DOHH2 (cell line): ENCODE data around the gene AUTS2.

Experiments
- EZH2phosphoT487 ChIP-seq: fragments of 200-600 bp; sonication (generic); IDR thresholded peaks from 2 replicates; pipeline ENCODE4 v1.6.1; 2017; ENCODE audit warnings: borderline replicate concordance, mild to moderate bottlenecking, antibody characterized with exemption, low read length, moderate library complexity, mixed read lengths
- TF ChIP-seq, protein P1 (sequence below): fragments of 200-600 bp; sonication (generic); IDR thresholded peaks from one replicate; pipeline ENCODE4 v1.5.1; 2014; ENCODE audit warnings: antibody characterized with exemption, mild to moderate bottlenecking, low read depth, low read length; ENCODE audit not compliant: poor library complexity, severe bottlenecking

- TF ChIP-seq, protein P1, sequence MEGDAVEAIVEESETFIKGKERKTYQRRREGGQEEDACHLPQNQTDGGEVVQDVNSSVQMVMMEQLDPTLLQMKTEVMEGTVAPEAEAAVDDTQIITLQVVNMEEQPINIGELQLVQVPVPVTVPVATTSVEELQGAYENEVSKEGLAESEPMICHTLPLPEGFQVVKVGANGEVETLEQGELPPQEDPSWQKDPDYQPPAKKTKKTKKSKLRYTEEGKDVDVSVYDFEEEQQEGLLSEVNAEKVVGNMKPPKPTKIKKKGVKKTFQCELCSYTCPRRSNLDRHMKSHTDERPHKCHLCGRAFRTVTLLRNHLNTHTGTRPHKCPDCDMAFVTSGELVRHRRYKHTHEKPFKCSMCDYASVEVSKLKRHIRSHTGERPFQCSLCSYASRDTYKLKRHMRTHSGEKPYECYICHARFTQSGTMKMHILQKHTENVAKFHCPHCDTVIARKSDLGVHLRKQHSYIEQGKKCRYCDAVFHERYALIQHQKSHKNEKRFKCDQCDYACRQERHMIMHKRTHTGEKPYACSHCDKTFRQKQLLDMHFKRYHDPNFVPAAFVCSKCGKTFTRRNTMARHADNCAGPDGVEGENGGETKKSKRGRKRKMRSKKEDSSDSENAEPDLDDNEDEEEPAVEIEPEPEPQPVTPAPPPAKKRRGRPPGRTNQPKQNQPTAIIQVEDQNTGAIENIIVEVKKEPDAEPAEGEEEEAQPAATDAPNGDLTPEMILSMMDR: no peak
- TF ChIP-seq EZH2phosphoT487: no peak
Measured at GRCh38 chr7:69593511-69593910, 4.8 kb upstream of the AUTS2 start.
